H9 (cell line): Measurements from ENCODE around the gene SCN8A. TPM values are rescaled to one million over a fixed set of nuclear protein-coding genes. Genes with fewer than 3 reads are reported as not detected.

Experiments
- DNase-seq: peaks from one replicate; pipeline ENCODE4 v3.0.0-alpha.2; 2017
- H2AFZ ChIP-seq: one replicate; pipeline ENCODE4 v1.6.1; 2013; ENCODE audit warnings: mild to moderate bottlenecking, low read length, control low read depth, moderate library complexity
- H2AK5ac ChIP-seq: 2 replicates; pipeline ENCODE4 v1.6.1; 2013; ENCODE audit warnings: low read length, control low read depth, mixed read lengths; ENCODE audit not compliant: insufficient read length
- H2BK120ac ChIP-seq: one replicate; pipeline ENCODE4 v1.6.1; 2013; ENCODE audit warnings: low read depth, mild to moderate bottlenecking, low read length, control low read depth, inconsistent platforms; ENCODE audit not compliant: poor library complexity, severe bottlenecking
- H2BK12ac ChIP-seq: 2 replicates; pipeline ENCODE4 v1.6.1; 2013; ENCODE audit warnings: low read length, control low read depth, mixed read lengths, low read depth; ENCODE audit not compliant: insufficient read length
- H2BK15ac ChIP-seq: 2 replicates; pipeline ENCODE4 v1.6.1; 2013; ENCODE audit warnings: low read depth, low read length, control low read depth
- H2BK20ac ChIP-seq: one replicate; pipeline ENCODE4 v1.6.1; 2013; ENCODE audit warnings: low read depth, mild to moderate bottlenecking, low read length, control low read depth, inconsistent platforms; ENCODE audit not compliant: poor library complexity, severe bottlenecking
- H2BK5ac ChIP-seq: 2 replicates; pipeline ENCODE4 v1.6.1; 2013; ENCODE audit warnings: low read length, control low read depth, mixed read lengths; ENCODE audit not compliant: insufficient read length
- H3K14ac ChIP-seq: 2 replicates; pipeline ENCODE4 v1.6.1; 2013; ENCODE audit warnings: low read length, control low read depth; ENCODE audit not compliant: insufficient read depth
- H3K18ac ChIP-seq: 2 replicates; pipeline ENCODE4 v1.6.1; 2013; ENCODE audit warnings: low read depth, mild to moderate bottlenecking, mixed read lengths, low read length, control low read depth; ENCODE audit not compliant: insufficient read length
- H3K23ac ChIP-seq: 2 replicates; pipeline ENCODE4 v1.6.1; 2013; ENCODE audit warnings: low read length, control low read depth, mixed read lengths, low read depth; ENCODE audit not compliant: insufficient read length
- H3K23me2 ChIP-seq: 2 replicates; pipeline ENCODE4 v1.6.1; 2013; ENCODE audit warnings: low read depth, mild to moderate bottlenecking, mixed read lengths, low read length, control low read depth; ENCODE audit not compliant: insufficient read length, poor library complexity, severe bottlenecking
- H3K27ac ChIP-seq: 2 replicates; pipeline ENCODE4 v1.5.1; 2013; ENCODE audit warnings: low read length, control low read depth, mixed read lengths, low read depth; ENCODE audit not compliant: insufficient read length
- H3K27me3 ChIP-seq: 2 replicates; pipeline ENCODE4 v1.6.1; 2013; ENCODE audit warnings: low read length, control low read depth, inconsistent platforms; ENCODE audit not compliant: insufficient read depth
- H3K4ac ChIP-seq: 2 replicates; pipeline ENCODE4 v1.6.1; 2013; ENCODE audit warnings: low read depth, mild to moderate bottlenecking, control low read depth, inconsistent platforms, low read length, moderate library complexity
- H3K4me1 ChIP-seq: 2 replicates; pipeline ENCODE4 v1.6.1; 2013; ENCODE audit warnings: low read length, control low read depth, inconsistent platforms; ENCODE audit not compliant: insufficient read depth
- H3K4me2 ChIP-seq: 2 replicates; pipeline ENCODE4 v1.6.1; 2013; ENCODE audit warnings: low read length, control low read depth, mixed read lengths; ENCODE audit not compliant: insufficient read length, insufficient read depth
- H3K56ac ChIP-seq: 2 replicates; pipeline ENCODE4 v1.6.1; 2013; ENCODE audit warnings: low read depth, mild to moderate bottlenecking, mixed read lengths, low read length, control low read depth; ENCODE audit not compliant: insufficient read length
- H3K79me1 ChIP-seq: 2 replicates; pipeline ENCODE4 v1.6.1; 2013; ENCODE audit warnings: low read depth, mild to moderate bottlenecking, moderate library complexity, low read length, control low read depth, inconsistent platforms; ENCODE audit not compliant: insufficient read depth, poor library complexity, severe bottlenecking
- H3K79me2 ChIP-seq: 2 replicates; pipeline ENCODE4 v1.6.1; 2013; ENCODE audit warnings: low read length, control low read depth, inconsistent platforms; ENCODE audit not compliant: insufficient read depth
- H3K9ac ChIP-seq: 2 replicates; pipeline ENCODE4 v1.6.1; 2013; ENCODE audit warnings: low read length, control low read depth, mixed read lengths; ENCODE audit not compliant: insufficient read length; ENCODE audit errors: extremely low read depth
- H3K9me3 ChIP-seq: one replicate; pipeline ENCODE4 v1.6.1; 2013; ENCODE audit warnings: low read depth, low read length, inconsistent platforms; ENCODE audit not compliant: control insufficient read depth
- H3T11ph ChIP-seq: one replicate; pipeline ENCODE4 v1.6.1; 2013; ENCODE audit warnings: mild to moderate bottlenecking, low read length, control low read depth, inconsistent platforms
- H4K20me1 ChIP-seq: one replicate; pipeline ENCODE4 v1.6.1; 2013; ENCODE audit not compliant: control insufficient read depth, insufficient read length, insufficient read depth
- H4K5ac ChIP-seq: 2 replicates; pipeline ENCODE4 v1.6.1; 2013; ENCODE audit warnings: low read depth, mild to moderate bottlenecking, mixed read lengths, low read length, control low read depth; ENCODE audit not compliant: insufficient read length
- H4K8ac ChIP-seq: replicated peaks from 2 replicates; pipeline ENCODE4 v1.6.1; 2013; ENCODE audit warnings: low read length, control low read depth, mixed read lengths, low read depth; ENCODE audit not compliant: insufficient read length
- H4K91ac ChIP-seq: 2 replicates; pipeline ENCODE4 v1.6.1; 2013; ENCODE audit warnings: low read depth, mild to moderate bottlenecking, moderate library complexity, mixed read lengths, low read length, control low read depth; ENCODE audit not compliant: insufficient read length
- H3K27ac Mint-ChIP-seq, 3 experiments: 2 replicates in 2 of 3; 3 replicates in 1 of 3; pipeline ENCODE4 v1.8.0; 2020 to 2021; ENCODE audit warnings: mixed read lengths in 3 of 3, mild to moderate bottlenecking in 1 of 3, moderate library complexity in 1 of 3
- H3K27me3 Mint-ChIP-seq: 2 replicates; pipeline ENCODE4 v1.8.0; 2021; ENCODE audit warnings: low read depth, mild to moderate bottlenecking, moderate library complexity, mixed read lengths
- H3K36me3 Mint-ChIP-seq, 3 experiments: 2 replicates in 2 of 3; 3 replicates in 1 of 3; pipeline ENCODE4 v1.8.0; 2020 to 2021; ENCODE audit warnings: low read depth in 3 of 3, mixed read lengths in 3 of 3; ENCODE audit not compliant: insufficient read depth in 1 of 3
- H3K4me1 Mint-ChIP-seq, 2 experiments: 2 replicates each; pipeline ENCODE4 v1.8.0; 2020; ENCODE audit warnings: mixed read lengths in 2 of 2
- H3K4me3 Mint-ChIP-seq, 2 experiments: 2 replicates in 1 of 2; 3 replicates in 1 of 2; pipeline ENCODE4 v1.8.0; 2020 to 2021; ENCODE audit warnings: mild to moderate bottlenecking in 2 of 2, mixed read lengths in 2 of 2, moderate library complexity in 1 of 2
- H3K9me3 Mint-ChIP-seq, 2 experiments: 2 replicates in 1 of 2; 3 replicates in 1 of 2; pipeline ENCODE4 v1.8.0; 2020; ENCODE audit warnings: mild to moderate bottlenecking in 2 of 2, mixed read lengths in 2 of 2, moderate library complexity in 1 of 2
- WGBS: extraction: QIAGEN DNeasy Blood & Tissue Kit; methylation state at CpG from one replicate; pipeline ENCODE4 v1.1.7; 2013; ENCODE audit warnings: missing lambda C conversion rate, low lambda C conversion rate, mixed read lengths; ENCODE audit not compliant: insufficient read length; ENCODE audit errors: extremely low coverage; 5-methylcytosine and 5-hydroxymethylcytosine counted together
- total RNA-seq: library from RNA; stranded (reverse); gene quantifications from 2 replicates; pipeline ENCODE4 v1.2.1, GENCODE V29; 2021
- TF ChIP-seq, protein P1 (sequence below): fragments of 200-600 bp; sonication (generic); conservative IDR thresholded peaks from 3 replicates; pipeline ENCODE4 v1.8.0; 2021; ENCODE audit warnings: antibody characterized with exemption, mild to moderate bottlenecking

Gene SCN8A
- total RNA-seq, 1 experiment from 2014 or later = 15.2 TPM

DNA sequence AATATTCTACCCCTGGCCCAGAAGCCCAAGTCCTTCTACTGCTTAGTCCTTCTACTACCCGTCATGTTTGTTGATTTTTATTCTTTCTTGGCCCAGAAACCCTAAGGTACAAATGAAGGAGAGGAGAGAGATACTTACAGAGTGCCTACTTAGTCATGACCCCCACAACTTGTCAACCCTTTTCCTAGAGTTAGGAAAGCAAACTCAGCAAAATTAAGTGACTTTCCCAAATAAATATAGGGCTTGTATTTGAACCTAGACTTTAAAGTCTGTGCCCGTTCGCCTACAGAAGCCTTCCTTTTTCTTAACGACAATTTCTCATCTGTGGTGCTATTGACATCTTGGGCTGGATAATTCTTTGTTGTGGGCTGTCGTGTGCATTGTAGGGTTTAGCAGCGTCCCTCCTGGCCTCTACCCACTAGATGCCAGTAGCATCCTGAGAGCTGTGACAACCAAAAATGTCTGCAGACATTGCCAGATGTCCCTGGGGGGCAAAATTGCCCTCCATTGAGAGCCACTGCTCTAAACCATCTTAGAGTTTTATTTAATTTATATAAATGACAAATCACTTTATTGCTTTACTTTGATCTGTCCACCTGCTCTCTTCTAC, 175.1 kb downstream of the SCN8A start:
- H3K56ac ChIP-seq = no peak overlapping the region
- H4K91ac ChIP-seq = no peak overlapping the region
- no peaks in the 10 kb centered on the region for H4K20me1 ChIP-seq
- H2BK15ac ChIP-seq = no peak overlapping the region
- no peak overlapping the region for H2BK120ac ChIP-seq
- H2BK5ac ChIP-seq = no peak overlapping the region
- no peak for DNase-seq
- no peaks in the 10 kb centered on the region for H3K79me2 ChIP-seq
- no peak overlapping the region for H3T11ph ChIP-seq
- H3K14ac ChIP-seq = no peak overlapping the region
- H3K9me3 ChIP-seq = no peaks in the 10 kb centered on the region
- H3K27me3 Mint-ChIP-seq = no peaks in the 10 kb centered on the region
- TF ChIP-seq, protein P1, sequence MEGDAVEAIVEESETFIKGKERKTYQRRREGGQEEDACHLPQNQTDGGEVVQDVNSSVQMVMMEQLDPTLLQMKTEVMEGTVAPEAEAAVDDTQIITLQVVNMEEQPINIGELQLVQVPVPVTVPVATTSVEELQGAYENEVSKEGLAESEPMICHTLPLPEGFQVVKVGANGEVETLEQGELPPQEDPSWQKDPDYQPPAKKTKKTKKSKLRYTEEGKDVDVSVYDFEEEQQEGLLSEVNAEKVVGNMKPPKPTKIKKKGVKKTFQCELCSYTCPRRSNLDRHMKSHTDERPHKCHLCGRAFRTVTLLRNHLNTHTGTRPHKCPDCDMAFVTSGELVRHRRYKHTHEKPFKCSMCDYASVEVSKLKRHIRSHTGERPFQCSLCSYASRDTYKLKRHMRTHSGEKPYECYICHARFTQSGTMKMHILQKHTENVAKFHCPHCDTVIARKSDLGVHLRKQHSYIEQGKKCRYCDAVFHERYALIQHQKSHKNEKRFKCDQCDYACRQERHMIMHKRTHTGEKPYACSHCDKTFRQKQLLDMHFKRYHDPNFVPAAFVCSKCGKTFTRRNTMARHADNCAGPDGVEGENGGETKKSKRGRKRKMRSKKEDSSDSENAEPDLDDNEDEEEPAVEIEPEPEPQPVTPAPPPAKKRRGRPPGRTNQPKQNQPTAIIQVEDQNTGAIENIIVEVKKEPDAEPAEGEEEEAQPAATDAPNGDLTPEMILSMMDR = no peak
- H2AK5ac ChIP-seq = no peak overlapping the region
- H3K27ac ChIP-seq = no peak overlapping the region
- H3K27ac Mint-ChIP-seq = no peak overlapping the region
- no peaks in the 10 kb centered on the region; a peak in 1 of 4 replicates for H3K4me1 Mint-ChIP-seq
- H3K4me1 ChIP-seq = no peaks in the 10 kb centered on the region
- H3K4ac ChIP-seq = no peak overlapping the region
- no peak overlapping the region for H3K18ac ChIP-seq
- WGBS = no CpG with 5 or more reads among the region's 6 CpGs
- H2BK12ac ChIP-seq = no peak overlapping the region
- H3K79me1 ChIP-seq = no peaks in the 10 kb centered on the region
- H2BK20ac ChIP-seq = no peak overlapping the region
- H4K8ac ChIP-seq = no peak overlapping the region
- H3K4me3 Mint-ChIP-seq = no peak overlapping the region
- no peaks in the 10 kb centered on the region for H3K9me3 Mint-ChIP-seq
- H4K5ac ChIP-seq = no peak overlapping the region
- no peak overlapping the region for H3K23ac ChIP-seq
- H3K27me3 ChIP-seq = no peaks in the 10 kb centered on the region
- peaks cover 16 to 39% (median 34%) of the 10 kb centered on the region in 3 experiments for H3K36me3 Mint-ChIP-seq
- no peak overlapping the region for H2AFZ ChIP-seq
- H3K23me2 ChIP-seq = no peaks in the 10 kb centered on the region
- H3K4me2 ChIP-seq = no peak overlapping the region
- no peak overlapping the region for H3K9ac ChIP-seq
